NCI-H1694 (cell line): ENCODE measurements around the gene CD8B2.
"Not testable (repeated sequence)": the region's sequence is repeated elsewhere in the genome, so short reads cannot be mapped to it uniquely, and the experiment has no call there.

ENCODE experiments used
- DNase-seq: peaks from one replicate; lab custom pipeline; 2025; lab: John Stamatoyannopoulos, UW

The CD8B2 gene

GRCh38 chr2:106486551-106487385 is at the start of gene CD8B2:
TSS of gene CD8B2 (plus strand) at chr2:106487364. CDS start at chr2:106487427, 63 bp downstream.
- DNase-seq = not testable (repeated sequence)

GRCh38 chr2:106461882-106462281 is 25.3 kb upstream of the CD8B2 start:
- not testable (repeated sequence) for DNase-seq

GRCh38 chr2:106467516-106467915 is 19.6 kb upstream of the CD8B2 start:
- not testable (repeated sequence) for DNase-seq

- DNase-seq = not testable (repeated sequence)
Measured at GRCh38 chr2:106468107-106468506, 19.1 kb upstream of the CD8B2 start, which contains the start of gene RGPD3. TSS of gene RGPD3 (minus strand) at chr2:106468413. CDS start at chr2:106468288, 125 bp downstream.

GRCh38 chr2:106470658-106471057 is 16.5 kb upstream of the CD8B2 start:
- DNase-seq = not testable (repeated sequence)

- not testable (repeated sequence) for DNase-seq
Measured at GRCh38 chr2:106477647-106478046, 9.5 kb upstream of the CD8B2 start.

GRCh38 chr2:106479563-106479962 is 7.6 kb upstream of the CD8B2 start:
- DNase-seq = not testable (repeated sequence)

GRCh38 chr2:106487386-106488191 is 425 bp downstream of the CD8B2 start:
- not testable (repeated sequence) for DNase-seq

GRCh38 chr2:106489701-106490100 is 2.5 kb downstream of the CD8B2 start:
- not testable (repeated sequence) for DNase-seq

GRCh38 chr2:106492399-106492798 is 5.2 kb downstream of the CD8B2 start:
- DNase-seq = not testable (repeated sequence)

GRCh38 chr2:106492913-106493312 is 5.7 kb downstream of the CD8B2 start:
- DNase-seq = not testable (repeated sequence)

- not testable (repeated sequence) for DNase-seq
Measured at GRCh38 chr2:106498549-106498948, 11.4 kb downstream of the CD8B2 start.

GRCh38 chr2:106500350-106500749 is 13.2 kb downstream of the CD8B2 start:
- DNase-seq = not testable (repeated sequence)

- not testable (repeated sequence) for DNase-seq
Measured at GRCh38 chr2:106502351-106502750, 15.2 kb downstream of the CD8B2 start.

GRCh38 chr2:106504192-106504591 is 17.0 kb downstream of the CD8B2 start:
- not testable (repeated sequence) for DNase-seq

GRCh38 chr2:106504787-106505186 is 17.6 kb downstream of the CD8B2 start:
- not testable (repeated sequence) for DNase-seq

- not testable (repeated sequence) for DNase-seq
Measured at GRCh38 chr2:106506002-106506687, 19.0 kb downstream of the CD8B2 start.

- DNase-seq = not testable (repeated sequence)
Measured at GRCh38 chr2:106508660-106509373, 21.7 kb downstream of the CD8B2 start.

GRCh38 chr2:106509374-106509770 is 22.2 kb downstream of the CD8B2 start:
- not testable (repeated sequence) for DNase-seq

GRCh38 chr2:106510791-106511190 is 23.6 kb downstream of the CD8B2 start:
- DNase-seq = not testable (repeated sequence)

- not testable (repeated sequence) for DNase-seq
Measured at GRCh38 chr2:106511476-106511901, 24.3 kb downstream of the CD8B2 start.
